Peyer's patch (tissue), 4 donors: ENCODE measurements around the gene NAAA.
"Not testable (repeated sequence)": the region's sequence is repeated elsewhere in the genome, so short reads cannot be mapped to it uniquely, and the experiment has no call there.

Experiments used
- POLR2A ChIP-seq, 2 donors: fragments of 450-650 bp; IDR thresholded peaks; one replicate each; pipeline ENCODE4 v1.5.1; 2017; ENCODE audit warnings: antibody characterized with exemption in 2 of 2, mild to moderate bottlenecking in 2 of 2, moderate library complexity in 2 of 2
- TF ChIP-seq, protein P1 (sequence below), 6 experiments: fragments of 450-650 bp in 4 of 6; fragments of 200-600 bp in 2 of 6; sonication (generic) in 1 of 6; IDR thresholded peaks; one replicate each; pipeline ENCODE4 v1.5.1; 2017 to 2019; ENCODE audit warnings: antibody characterized with exemption in 6 of 6, mild to moderate bottlenecking in 3 of 6, moderate library complexity in 1 of 6

DNA sequence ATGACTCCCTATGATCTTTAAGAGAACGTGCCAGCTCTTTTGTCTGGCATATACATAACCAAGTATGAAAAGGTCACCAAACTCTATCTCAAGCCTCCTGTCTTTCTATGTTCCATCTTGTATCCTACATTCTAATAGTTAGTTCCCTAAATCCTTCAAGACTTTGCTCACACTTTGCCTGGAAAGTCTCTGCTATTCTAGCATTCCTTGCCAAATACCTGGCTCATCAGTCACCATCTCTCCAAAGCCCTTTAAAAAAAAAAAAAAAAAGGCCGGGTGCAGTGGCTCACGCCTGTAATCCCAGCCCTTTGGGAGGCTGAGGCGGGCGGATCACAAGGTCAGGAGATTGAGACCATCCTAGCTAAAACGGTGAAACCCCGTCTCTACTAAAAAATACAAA, 17.7 kb upstream of the NAAA start:
- TF ChIP-seq, protein P1, sequence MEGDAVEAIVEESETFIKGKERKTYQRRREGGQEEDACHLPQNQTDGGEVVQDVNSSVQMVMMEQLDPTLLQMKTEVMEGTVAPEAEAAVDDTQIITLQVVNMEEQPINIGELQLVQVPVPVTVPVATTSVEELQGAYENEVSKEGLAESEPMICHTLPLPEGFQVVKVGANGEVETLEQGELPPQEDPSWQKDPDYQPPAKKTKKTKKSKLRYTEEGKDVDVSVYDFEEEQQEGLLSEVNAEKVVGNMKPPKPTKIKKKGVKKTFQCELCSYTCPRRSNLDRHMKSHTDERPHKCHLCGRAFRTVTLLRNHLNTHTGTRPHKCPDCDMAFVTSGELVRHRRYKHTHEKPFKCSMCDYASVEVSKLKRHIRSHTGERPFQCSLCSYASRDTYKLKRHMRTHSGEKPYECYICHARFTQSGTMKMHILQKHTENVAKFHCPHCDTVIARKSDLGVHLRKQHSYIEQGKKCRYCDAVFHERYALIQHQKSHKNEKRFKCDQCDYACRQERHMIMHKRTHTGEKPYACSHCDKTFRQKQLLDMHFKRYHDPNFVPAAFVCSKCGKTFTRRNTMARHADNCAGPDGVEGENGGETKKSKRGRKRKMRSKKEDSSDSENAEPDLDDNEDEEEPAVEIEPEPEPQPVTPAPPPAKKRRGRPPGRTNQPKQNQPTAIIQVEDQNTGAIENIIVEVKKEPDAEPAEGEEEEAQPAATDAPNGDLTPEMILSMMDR (IDR thresholded peaks at IDR 0.05), result not testable (repeated sequence)
- not testable (repeated sequence) for TF ChIP-seq POLR2A (IDR thresholded peaks at IDR 0.05)
